OCI-LY1 (cell line): ENCODE data around the gene MBD5.

Source experiments
- H2AFZ ChIP-seq: fragments of 200-600 bp; sonication (generic), shearing (Covaris generic); 2 replicates; pipeline ENCODE4 v1.6.0; 2014; ENCODE audit warnings: antibody characterized with exemption, mild to moderate bottlenecking, low read length
- H3F3A ChIP-seq: fragments of 200-600 bp; sonication (generic), shearing (Covaris generic); 2 replicates; pipeline ENCODE4 v1.6.0; 2014; ENCODE audit warnings: mild to moderate bottlenecking, antibody characterized with exemption, low read length, moderate library complexity; ENCODE audit not compliant: insufficient read depth
- H3K27ac ChIP-seq: fragments of 200-600 bp; sonication (generic); 2 replicates; pipeline ENCODE4 v1.5.1; 2014; ENCODE audit warnings: low read length, mixed run types, mild to moderate bottlenecking, low read depth; ENCODE audit not compliant: poor library complexity, severe bottlenecking
- H3K27me3 ChIP-seq: fragments of 200-600 bp; sonication (generic); 2 replicates; pipeline ENCODE4 v1.6.0; 2014; ENCODE audit warnings: antibody characterized with exemption, mild to moderate bottlenecking, low read length, moderate library complexity; ENCODE audit not compliant: insufficient read depth
- H3K36me3 ChIP-seq: fragments of 200-600 bp; sonication (generic); 2 replicates; pipeline ENCODE4 v1.6.1; 2014; ENCODE audit warnings: mild to moderate bottlenecking, antibody characterized with exemption, low read length, moderate library complexity, mixed read lengths; ENCODE audit not compliant: insufficient read depth
- H3K4me1 ChIP-seq: fragments of 200-600 bp; sonication (generic); 2 replicates; pipeline ENCODE4 v1.5.1; 2014; ENCODE audit warnings: mild to moderate bottlenecking, low read length, moderate library complexity; ENCODE audit not compliant: insufficient read depth, severe bottlenecking
- H3K4me2 ChIP-seq: fragments of 200-600 bp; sonication (generic), shearing (Covaris generic); 2 replicates; pipeline ENCODE4 v1.6.1; 2014; ENCODE audit warnings: low read length
- H3K4me3 ChIP-seq: fragments of 200-600 bp; sonication (generic); 2 replicates; pipeline ENCODE4 v1.5.1; 2014; ENCODE audit warnings: low read length, low read depth, mild to moderate bottlenecking, mixed read lengths; ENCODE audit not compliant: poor library complexity, severe bottlenecking
- H3K79me2 ChIP-seq: fragments of 200-600 bp; shearing (Covaris generic); 2 replicates; pipeline ENCODE4 v1.6.1; 2016; ENCODE audit warnings: mixed run types, low read length, mixed read lengths; ENCODE audit not compliant: insufficient read depth
- H3K9ac ChIP-seq: fragments of 200-600 bp; sonication (generic), shearing (Covaris generic); 2 replicates; pipeline ENCODE4 v1.6.1; 2014; ENCODE audit warnings: mild to moderate bottlenecking, low read length, mixed read lengths
- H3K9me2 ChIP-seq: fragments of 200-600 bp; sonication (generic), shearing (Covaris generic); 2 replicates; pipeline ENCODE4 v1.6.1; 2014; ENCODE audit warnings: low read depth, mild to moderate bottlenecking, low read length, mixed read lengths
- H3K9me3 ChIP-seq: fragments of 200-600 bp; shearing (Covaris generic); 2 replicates; pipeline ENCODE4 v1.6.1; 2014; ENCODE audit warnings: low read length, mixed read lengths
- H4K20me1 ChIP-seq: fragments of 200-600 bp; sonication (generic), shearing (Covaris generic); 2 replicates; pipeline ENCODE4 v1.6.0; 2016; ENCODE audit warnings: mild to moderate bottlenecking, low read length; ENCODE audit not compliant: insufficient read depth
- CTCF ChIP-seq: fragments of 200-600 bp; sonication (generic), shearing (Covaris generic); IDR thresholded peaks from 2 replicates; pipeline ENCODE4 v1.5.1; 2017; ENCODE audit warnings: mild to moderate bottlenecking, antibody characterized with exemption, low read length, moderate library complexity, mixed read lengths
- EZH2 ChIP-seq: fragments of 200-600 bp; sonication (generic), shearing (Covaris generic); IDR thresholded peaks from 2 replicates; pipeline ENCODE4 v1.8.0; 2017; ENCODE audit warnings: borderline replicate concordance, mixed run types, mild to moderate bottlenecking, antibody characterized with exemption, low read length, moderate library complexity, mixed read lengths

MBD5 gene

GRCh38 chr2:148201075-148202004 lies 180.4 kb downstream of the MBD5 start:
- H3K4me2 ChIP-seq: no peak overlapping the region
- no peak overlapping the region for H3K27ac ChIP-seq

GRCh38 chr2:148202237-148202636 lies 181.3 kb downstream of the MBD5 start:
- H3K4me1 ChIP-seq: no peaks in the 10 kb centered on the region
- H3K27me3 ChIP-seq: no peaks in the 10 kb centered on the region
- H3K9me2 ChIP-seq: no peaks in the 10 kb centered on the region
- TF ChIP-seq CTCF (no peak), EZH2 (no peak)
- H3K9ac ChIP-seq: no peak overlapping the region
- no peaks in the 10 kb centered on the region for H4K20me1 ChIP-seq
- no peaks in the 10 kb centered on the region for H3K36me3 ChIP-seq
- H3K27ac ChIP-seq: no peak overlapping the region
- no peak overlapping the region for H3K4me3 ChIP-seq
- peaks cover 6% of the 10 kb centered on the region; the same call in 1 of the 2 replicates for H3K9me3 ChIP-seq
- H3K79me2 ChIP-seq: no peaks in the 10 kb centered on the region
- no peak overlapping the region for H3K4me2 ChIP-seq
- no peak overlapping the region for H2AFZ ChIP-seq
- H3F3A ChIP-seq: no peaks in the 10 kb centered on the region

More at GRCh38 chr2:148201075-148202004, 180.4 kb downstream of the MBD5 start:
- H2AFZ ChIP-seq: no peak overlapping the region
- no peaks in the 10 kb centered on the region for H3F3A ChIP-seq
- H3K4me3 ChIP-seq: no peak overlapping the region
- H4K20me1 ChIP-seq: no peaks in the 10 kb centered on the region
- no peaks in the 10 kb centered on the region for H3K79me2 ChIP-seq
- H3K9ac ChIP-seq: no peak overlapping the region
- TF ChIP-seq EZH2 (no peak), CTCF (peak; percentile 44; the same call in 1 of the 2 replicates)
- no peaks in the 10 kb centered on the region for H3K4me1 ChIP-seq
- H3K9me3 ChIP-seq: peaks cover 6% of the 10 kb centered on the region; the same call in 1 of the 2 replicates
- H3K9me2 ChIP-seq: no peaks in the 10 kb centered on the region
- H3K27me3 ChIP-seq: no peaks in the 10 kb centered on the region
- H3K36me3 ChIP-seq: no peaks in the 10 kb centered on the region

GRCh38 chr2:148207111-148207510 lies 186.2 kb downstream of the MBD5 start:
- no peak overlapping the region for H3K4me3 ChIP-seq

More at GRCh38 chr2:148207111-148207510, 186.2 kb downstream of the MBD5 start:
- H3K4me1 ChIP-seq: no peaks in the 10 kb centered on the region
- H3K4me2 ChIP-seq: no peak overlapping the region
- no peaks in the 10 kb centered on the region for H3K79me2 ChIP-seq
- H3K9ac ChIP-seq: no peak overlapping the region
- no peaks in the 10 kb centered on the region for H3K27me3 ChIP-seq
- H3K9me2 ChIP-seq: no peaks in the 10 kb centered on the region
- no peak overlapping the region for H2AFZ ChIP-seq
- no peaks in the 10 kb centered on the region for H3F3A ChIP-seq
- H3K9me3 ChIP-seq: no peaks in the 10 kb centered on the region
- H4K20me1 ChIP-seq: no peaks in the 10 kb centered on the region
- H3K27ac ChIP-seq: no peak overlapping the region
- no peaks in the 10 kb centered on the region for H3K36me3 ChIP-seq
- TF ChIP-seq CTCF: no peak
- no peak for TF ChIP-seq EZH2
